ENCODE results near the gene EXOSC5. TPM values are rescaled to one million over a fixed set of nuclear protein-coding genes. Genes with fewer than 3 reads are reported as not detected.
A peak's percentile ranks its signal among the peaks of the same experiment; 100 is the strongest.

Gene EXOSC5
- total RNA-seq, 2 experiments from 2014 or later = 40.0 to 55.8 TPM

DNA sequence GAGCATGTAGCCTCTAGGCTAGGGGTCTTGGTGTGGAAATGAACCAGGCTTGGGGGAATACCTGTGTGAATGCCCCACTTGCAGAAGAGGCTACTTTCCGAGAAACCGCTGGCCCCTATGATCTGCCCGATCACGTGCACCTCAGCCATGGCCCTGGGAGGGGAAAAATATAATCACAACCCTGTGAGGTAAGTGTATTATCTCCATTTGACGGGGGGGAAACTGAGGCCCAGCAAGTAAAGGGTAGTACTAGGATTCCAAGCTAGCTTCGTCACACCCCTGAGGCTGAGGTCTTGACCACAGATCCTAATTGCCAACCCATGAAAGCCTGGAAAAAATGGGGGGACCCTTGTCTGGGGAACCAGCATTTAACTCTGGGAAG lies 33.8 kb downstream of the EXOSC5 start:
- Histone ChIP-seq H4K20me1 (ENCODE audit: insufficient read depth, low read length) (no peaks in the 10 kb centered on the region), H3K79me2 (ENCODE audit: insufficient read depth, low read depth, low read length) (peaks cover 16% of the 10 kb centered on the region; the same call in 1 of the 2 replicates), H3K27ac (ENCODE audit: low read depth, low read length, poor library complexity, severe bottlenecking) (peak overlapping the region; percentile 87), H3K36me3 (ENCODE audit: insufficient read depth, low read length) (no peaks in the 10 kb centered on the region), H3K4me1 (ENCODE audit: insufficient read depth, low read length, poor library complexity, severe bottlenecking) (peaks cover 10% of the 10 kb centered on the region), H3K9me3 (ENCODE audit: low read length) (no peaks in the 10 kb centered on the region), H3K4me3 (ENCODE audit: low read depth, low read length, poor library complexity, severe bottlenecking) (peak overlapping the region; percentile 81), H3K4me2 (ENCODE audit: low read length) (peak overlapping the region; percentile 91), H2AFZ (ENCODE audit: low read length) (peak overlapping the region; percentile 64), H3K9me2 (ENCODE audit: insufficient read depth, low read length) (no peaks in the 10 kb centered on the region)
- intact Hi-C loops (cut with micrococcal nuclease; ENCODE audit: unreplicated experiment) = no loop called here
- ChIA-PET POLR2A (interaction anchor here (0.6 to 2.2 kb wide), 12 partner anchors 8 to 806 kb away, joined by 3 to 8 read pairs (median 4); partner anchors contain the start of gene HNRNPUL1), CTCF (ENCODE audit: unreplicated experiment) (interaction anchor here (0.6 to 1.1 kb wide), 4 partner anchors 8 to 182 kb away, joined by 3 to 4 read pairs (median 4); no protein-coding TSS in a partner anchor)
- BruUV-seq (replicated peaks) = TSS peak; percentile 77
- no peak for DNase-seq (ENCODE audit: low spot score)
- no peak for TF ChIP-seq EZH2phosphoT487 (IDR thresholded peaks at IDR 0.05; ENCODE audit: borderline replicate concordance, low read depth, low read length)
- TF ChIP-seq, protein P1, sequence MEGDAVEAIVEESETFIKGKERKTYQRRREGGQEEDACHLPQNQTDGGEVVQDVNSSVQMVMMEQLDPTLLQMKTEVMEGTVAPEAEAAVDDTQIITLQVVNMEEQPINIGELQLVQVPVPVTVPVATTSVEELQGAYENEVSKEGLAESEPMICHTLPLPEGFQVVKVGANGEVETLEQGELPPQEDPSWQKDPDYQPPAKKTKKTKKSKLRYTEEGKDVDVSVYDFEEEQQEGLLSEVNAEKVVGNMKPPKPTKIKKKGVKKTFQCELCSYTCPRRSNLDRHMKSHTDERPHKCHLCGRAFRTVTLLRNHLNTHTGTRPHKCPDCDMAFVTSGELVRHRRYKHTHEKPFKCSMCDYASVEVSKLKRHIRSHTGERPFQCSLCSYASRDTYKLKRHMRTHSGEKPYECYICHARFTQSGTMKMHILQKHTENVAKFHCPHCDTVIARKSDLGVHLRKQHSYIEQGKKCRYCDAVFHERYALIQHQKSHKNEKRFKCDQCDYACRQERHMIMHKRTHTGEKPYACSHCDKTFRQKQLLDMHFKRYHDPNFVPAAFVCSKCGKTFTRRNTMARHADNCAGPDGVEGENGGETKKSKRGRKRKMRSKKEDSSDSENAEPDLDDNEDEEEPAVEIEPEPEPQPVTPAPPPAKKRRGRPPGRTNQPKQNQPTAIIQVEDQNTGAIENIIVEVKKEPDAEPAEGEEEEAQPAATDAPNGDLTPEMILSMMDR (conservative IDR thresholded peaks at IDR 0.05; ENCODE audit: low read length) = no peak

DNA sequence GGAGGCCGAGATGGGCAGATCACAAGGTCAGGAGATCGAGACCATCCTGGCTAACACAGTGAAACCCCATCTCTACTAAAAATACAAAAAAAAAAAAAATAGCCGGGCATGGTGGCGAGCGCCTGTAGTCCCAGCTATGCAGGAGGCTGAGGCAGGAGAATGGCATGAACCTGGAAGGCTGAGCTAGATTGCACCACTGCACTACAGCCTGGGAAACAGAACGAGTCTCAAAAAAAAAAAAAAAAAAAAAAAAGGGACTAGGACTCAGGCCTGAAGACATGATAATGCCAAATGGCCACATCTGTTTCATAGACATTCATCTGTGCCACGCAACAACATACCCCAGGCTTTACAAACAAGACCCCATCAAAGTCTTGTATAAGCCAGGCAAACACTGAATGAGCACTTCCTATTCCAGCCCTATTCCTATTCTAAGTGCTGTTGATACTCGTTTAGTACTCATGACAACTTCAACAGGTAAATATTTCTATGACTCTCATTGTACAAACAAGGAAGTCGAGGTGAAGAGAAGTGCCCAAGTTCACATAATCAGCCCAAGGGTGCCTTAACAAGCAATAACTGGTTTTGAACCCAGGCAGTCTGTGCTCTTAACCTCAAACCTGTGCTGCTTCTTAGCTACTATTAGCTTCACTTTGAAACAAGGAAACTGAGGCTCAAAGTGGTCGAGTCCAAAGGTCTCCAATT lies 34.9 kb downstream of the EXOSC5 start:
- Histone ChIP-seq H2AFZ (ENCODE audit: low read length) (no peak overlapping the region), H3K4me2 (ENCODE audit: low read length) (no peak overlapping the region), H3K9me3 (ENCODE audit: low read length) (no peaks in the 10 kb centered on the region), H3K36me3 (ENCODE audit: insufficient read depth, low read length) (no peaks in the 10 kb centered on the region), H3K4me1 (ENCODE audit: insufficient read depth, low read length, poor library complexity, severe bottlenecking) (peaks cover 10% of the 10 kb centered on the region), H4K20me1 (ENCODE audit: insufficient read depth, low read length) (no peaks in the 10 kb centered on the region), H3K79me2 (ENCODE audit: insufficient read depth, low read depth, low read length) (peaks cover 16% of the 10 kb centered on the region; the same call in 1 of the 2 replicates), H3K4me3 (ENCODE audit: low read depth, low read length, poor library complexity, severe bottlenecking) (no peak overlapping the region), H3K9me2 (ENCODE audit: insufficient read depth, low read length) (no peaks in the 10 kb centered on the region), H3K27ac (ENCODE audit: low read depth, low read length, poor library complexity, severe bottlenecking) (no peak overlapping the region)
- intact Hi-C loops (cut with micrococcal nuclease; ENCODE audit: unreplicated experiment) = no loop called here
- no peak for DNase-seq (ENCODE audit: low spot score)
- TF ChIP-seq, protein P1 (conservative IDR thresholded peaks at IDR 0.05; ENCODE audit: low read length) = no peak
- TF ChIP-seq EZH2phosphoT487 (IDR thresholded peaks at IDR 0.05; ENCODE audit: borderline replicate concordance, low read depth, low read length) = no peak
- no TSS peak for BruUV-seq (replicated peaks)
- CTCF ChIA-PET (ENCODE audit: unreplicated experiment) = no interaction called here
- POLR2A ChIA-PET = interaction anchor here (0.6 to 1.1 kb wide), 3 partner anchors 9 to 1176 kb away, joined by 3 to 5 read pairs (median 4); no protein-coding TSS in a partner anchor

DNA sequence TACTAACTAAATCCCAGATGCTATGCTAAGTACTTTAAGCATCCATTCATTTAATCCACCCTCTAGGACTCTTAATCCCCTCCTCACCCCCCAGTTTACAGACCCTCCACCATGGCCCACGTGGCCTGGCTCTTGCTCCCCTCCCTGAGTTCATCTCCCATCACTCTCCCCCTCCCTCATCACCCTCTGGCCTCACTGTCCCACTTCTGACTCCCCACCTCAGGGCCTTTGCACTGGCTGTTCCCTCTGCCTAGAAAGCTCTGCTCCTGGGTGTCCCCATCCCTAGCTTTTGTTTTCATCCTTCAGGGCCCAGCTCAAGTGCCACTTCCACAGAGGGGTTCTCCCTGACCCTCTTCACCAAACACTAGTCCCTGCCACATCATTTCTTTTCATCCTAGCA lies 37.4 kb downstream of the EXOSC5 start:
- H3K79me2 ChIP-seq (ENCODE audit: insufficient read depth, low read depth, low read length) = peaks cover 5% of the 10 kb centered on the region; the same call in 1 of the 2 replicates
- H3K9me3 ChIP-seq (ENCODE audit: low read length) = no peaks in the 10 kb centered on the region
- DNase-seq (ENCODE audit: low spot score) = no peak
- no peak overlapping the region for H2AFZ ChIP-seq (ENCODE audit: low read length)
- POLR2A ChIA-PET = no interaction called here
- no peaks in the 10 kb centered on the region for H3K9me2 ChIP-seq (ENCODE audit: insufficient read depth, low read length)
- BruUV-seq (replicated peaks) = no TSS peak
- no peak overlapping the region for H3K4me3 ChIP-seq (ENCODE audit: low read depth, low read length, poor library complexity, severe bottlenecking)
- no peaks in the 10 kb centered on the region for H3K36me3 ChIP-seq (ENCODE audit: insufficient read depth, low read length)
- no peak for TF ChIP-seq EZH2phosphoT487 (IDR thresholded peaks at IDR 0.05; ENCODE audit: borderline replicate concordance, low read depth, low read length)
- TF ChIP-seq, protein P1 (conservative IDR thresholded peaks at IDR 0.05; ENCODE audit: low read length) = no peak
- peaks cover 6% of the 10 kb centered on the region for H3K4me1 ChIP-seq (ENCODE audit: insufficient read depth, low read length, poor library complexity, severe bottlenecking)
- no peak overlapping the region for H3K4me2 ChIP-seq (ENCODE audit: low read length)
- no peaks in the 10 kb centered on the region; the same call in 1 of the 2 replicates for H4K20me1 ChIP-seq (ENCODE audit: insufficient read depth, low read length)
- intact Hi-C loops (cut with micrococcal nuclease; ENCODE audit: unreplicated experiment) = no loop called here
- no peak overlapping the region for H3K27ac ChIP-seq (ENCODE audit: low read depth, low read length, poor library complexity, severe bottlenecking)
- CTCF ChIA-PET (ENCODE audit: unreplicated experiment) = no interaction called here
